Esophagus muscularis mucosa (tissue), 4 donors: ENCODE data around the gene ARHGAP24. TPM values are rescaled to one million over a fixed set of nuclear protein-coding genes. Genes with fewer than 3 reads are reported as not detected.

Experiments
- DNase-seq: peaks from one replicate; pipeline ENCODE4 v3.0.0-alpha.2; 2017; ENCODE audit errors: extremely low spot score
- H3K27ac ChIP-seq, 4 donors: fragments of 200-600 bp; sonication (generic); replicated peaks in 1 of 4; 1 replicate in 3 of 4; 2 replicates in 1 of 4; pipeline ENCODE4 v1.5.1; 2016 to 2019; ENCODE audit warnings: mild to moderate bottlenecking in 1 of 4
- H3K27me3 ChIP-seq, 4 donors: fragments of 200-600 bp; sonication (generic); one replicate each; pipeline versions ENCODE4 v1.5.1 to v1.6.0; 2016 to 2019
- H3K36me3 ChIP-seq, 4 donors: fragments of 200-600 bp; sonication (generic); one replicate each; pipeline ENCODE4 v1.5.1; 2016 to 2019
- H3K4me1 ChIP-seq, 4 donors: fragments of 200-600 bp; sonication (generic); one replicate each; pipeline ENCODE4 v1.5.1; 2016 to 2019
- H3K4me3 ChIP-seq, 4 donors: fragments of 200-600 bp; sonication (generic); 1 replicate in 2 of 4; 2 replicates in 2 of 4; pipeline ENCODE4 v1.5.1; 2016 to 2019; ENCODE audit warnings: mild to moderate bottlenecking in 4 of 4, moderate library complexity in 1 of 4
- H3K9me3 ChIP-seq, 4 donors: fragments of 200-600 bp; sonication (generic); 1 replicate in 3 of 4; 2 replicates in 1 of 4; pipeline ENCODE4 v1.5.1; 2016 to 2019
- CTCF ChIP-seq, 3 experiments: fragments of 200-600 bp in 2 of 3; fragments of 450-650 bp in 1 of 3; sonication (generic) in 2 of 3; IDR thresholded peaks; one replicate each; pipeline ENCODE4 v1.5.1; 2017 to 2019; ENCODE audit warnings: antibody characterized with exemption in 3 of 3, mild to moderate bottlenecking in 2 of 3, moderate library complexity in 1 of 3
- EP300 ChIP-seq: sonication (generic); formaldehyde crosslinking; IDR thresholded peaks from one replicate; pipeline ENCODE4 v1.6.1; 2017; ENCODE audit warnings: antibody characterized with exemption
- POLR2A ChIP-seq: fragments of 450-650 bp; IDR thresholded peaks from one replicate; pipeline ENCODE4 v1.6.1; 2017; ENCODE audit warnings: antibody characterized with exemption, moderate library complexity, mild to moderate bottlenecking, low read depth
- POLR2AphosphoS5 ChIP-seq, 2 donors: sonication (generic); formaldehyde crosslinking; IDR thresholded peaks; one replicate each; pipeline ENCODE4 v1.6.1; 2017; ENCODE audit warnings: antibody characterized with exemption in 2 of 2
- WGBS: methylation state at CpG from one replicate; pipeline ENCODE4 v1.1.5; 2018; 5-methylcytosine and 5-hydroxymethylcytosine counted together
- intact Hi-C: fragments of 100-400 bp; cut with DNase I; formaldehyde crosslinking; loops from one replicate; pipeline ENCODE4 v1.15.1; 2023
- total RNA-seq, 4 donors: library from RNA; depleted of rRNA; stranded (reverse); fragments of >200 nt; gene quantifications; one replicate each; pipeline versions ENCODE4 v1.1.0 to v1.2.1, GENCODE V29; 2016

The ARHGAP24 gene
- total RNA-seq, 4 donors from 2014 or later, result 17.6 to 30.2 (median 23.6) TPM

- TF ChIP-seq POLR2A (no peak), EP300 (no peak), POLR2AphosphoS5 (IDR thresholded peaks at IDR 0.05) (no peak), CTCF (IDR thresholded peaks at IDR 0.05) (no peak)
- DNase-seq, result no peak
- no peaks in the 10 kb centered on the region for H3K36me3 ChIP-seq
- no peaks in the 10 kb centered on the region for H3K27me3 ChIP-seq
- intact Hi-C loops, result no loop called here
- H3K4me3 ChIP-seq, result no peak overlapping the region
- H3K4me1 ChIP-seq, result peaks cover 0 to 27% (median 13%) of the 10 kb centered on the region in 4 donors
- H3K9me3 ChIP-seq, result no peaks in the 10 kb centered on the region
- no peak overlapping the region for H3K27ac ChIP-seq
Observed at GRCh38 chr4:85728464-85728863, 253.5 kb downstream of the ARHGAP24 start.

GRCh38 chr4:85732124-85732523, 257.2 kb downstream of the ARHGAP24 start:
- Histone ChIP-seq H3K4me1 (peaks cover 0 to 26% (median 0%) of the 10 kb centered on the region in 4 donors), H3K4me3 (no peak overlapping the region), H3K36me3 (no peaks in the 10 kb centered on the region), H3K27me3 (no peaks in the 10 kb centered on the region), H3K9me3 (no peaks in the 10 kb centered on the region), H3K27ac (no peak overlapping the region)
- TF ChIP-seq CTCF (IDR thresholded peaks at IDR 0.05), result no peak
- TF ChIP-seq POLR2AphosphoS5 (IDR thresholded peaks at IDR 0.05), result no peak
- no peak for TF ChIP-seq EP300
- no peak for TF ChIP-seq POLR2A
- WGBS, result 31% methylated on average over 1 of the region's 1 CpG
- intact Hi-C loops, result no loop called here
- no peak for DNase-seq

DNA sequence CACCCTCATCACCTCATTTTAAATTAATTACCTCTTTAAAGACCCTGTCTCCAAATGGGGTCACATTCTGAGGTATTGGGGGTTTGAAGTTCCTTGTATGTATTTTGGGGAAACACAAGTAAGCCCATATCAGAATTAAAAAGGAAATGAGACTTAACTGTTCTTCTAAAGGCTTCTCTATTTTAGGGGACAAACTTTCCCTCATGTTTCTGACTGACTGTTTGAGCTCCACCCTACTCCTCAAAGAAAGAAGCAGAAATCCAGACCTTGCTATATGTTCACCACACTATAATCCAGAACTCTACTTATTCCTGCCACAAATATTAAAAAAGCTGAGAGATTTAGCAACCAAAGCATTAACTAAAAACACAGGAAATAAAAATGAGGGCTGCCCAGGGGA, 258.8 kb downstream of the ARHGAP24 start:
- no peaks in the 10 kb centered on the region for H3K9me3 ChIP-seq
- no peak overlapping the region for H3K4me3 ChIP-seq
- H3K27me3 ChIP-seq, result no peaks in the 10 kb centered on the region
- peak overlapping the region in 1 of 4 donors; percentile 16 for H3K27ac ChIP-seq
- H3K4me1 ChIP-seq, result peaks cover 0 to 18% (median 0%) of the 10 kb centered on the region in 4 donors
- no peaks in the 10 kb centered on the region for H3K36me3 ChIP-seq
- DNase-seq, result no peak
- intact Hi-C loops, result no loop called here
- TF ChIP-seq POLR2AphosphoS5 (IDR thresholded peaks at IDR 0.05) (no peak), POLR2A (no peak)

DNA sequence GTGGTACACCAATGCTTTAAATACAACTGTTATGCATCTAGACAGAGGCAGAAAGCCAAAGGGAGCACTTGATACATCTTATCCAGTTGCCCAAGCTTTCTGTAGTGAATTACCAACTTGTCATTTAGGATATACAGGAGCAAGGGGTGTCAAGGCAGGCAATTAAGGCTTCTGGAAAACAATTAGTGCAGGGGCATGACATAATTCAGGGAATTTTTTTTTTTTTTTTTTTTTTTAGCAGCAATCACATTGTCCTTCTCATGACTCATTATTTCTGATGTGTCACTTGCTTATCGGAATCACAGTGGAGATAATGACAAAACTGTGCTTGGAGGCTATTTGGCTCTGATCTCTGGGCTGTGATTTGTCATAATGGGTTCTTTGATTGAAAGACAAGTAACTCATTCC, 259.5 kb downstream of the ARHGAP24 start:
- no peak for DNase-seq
- Histone ChIP-seq H3K4me1 (peaks cover 0 to 18% (median 0%) of the 10 kb centered on the region in 4 donors), H3K4me3 (no peak overlapping the region), H3K9me3 (no peaks in the 10 kb centered on the region), H3K27me3 (no peaks in the 10 kb centered on the region), H3K27ac (peak overlapping the region in 2 of 4 donors; percentile 16 to 20), H3K36me3 (no peaks in the 10 kb centered on the region)
- TF ChIP-seq POLR2A (no peak), EP300 (no peak), CTCF (IDR thresholded peaks at IDR 0.05) (no peak)
- intact Hi-C loops, result no loop called here
- WGBS, result 57% methylated on average over 1 of the region's 1 CpG

DNA sequence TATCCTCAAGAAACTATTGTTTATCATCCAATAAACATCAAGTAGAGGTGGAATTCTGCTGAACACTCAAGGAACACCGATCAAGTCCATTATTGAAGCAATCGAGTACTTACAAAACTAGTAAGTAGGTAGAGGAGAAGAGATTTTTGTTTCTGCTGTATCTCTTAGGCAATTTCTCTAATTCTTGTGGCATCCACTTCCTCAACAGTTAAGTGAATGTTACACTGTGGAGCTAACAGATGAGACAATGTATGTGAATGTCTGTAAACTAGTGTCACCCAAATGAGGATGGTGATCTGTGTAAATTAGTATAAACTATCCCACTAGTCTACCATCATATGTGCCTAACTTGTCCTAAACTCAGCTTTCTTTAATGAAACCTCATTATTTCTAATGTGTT, 261.6 kb downstream of the ARHGAP24 start:
- WGBS, result 93% methylated on average over 2 of the region's 2 CpGs
- TF ChIP-seq POLR2AphosphoS5 (IDR thresholded peaks at IDR 0.05), result no peak
- TF ChIP-seq CTCF (IDR thresholded peaks at IDR 0.05), result no peak
- no peak for TF ChIP-seq POLR2A
- no peak for TF ChIP-seq EP300

More for the DNA sequence above, 261.6 kb downstream of the ARHGAP24 start:
- Histone ChIP-seq H3K4me3 (no peak overlapping the region), H3K36me3 (no peaks in the 10 kb centered on the region), H3K9me3 (no peaks in the 10 kb centered on the region), H3K27me3 (no peaks in the 10 kb centered on the region), H3K27ac (no peak overlapping the region), H3K4me1 (peaks cover 0 to 23% (median under 1%) of the 10 kb centered on the region in 4 donors)
- intact Hi-C loops, result no loop called here
- DNase-seq, result no peak
